Measurements from ENCODE around the gene DLG3.

- no peak for TF ChIP-seq POLR2A (IDR thresholded peaks at IDR 0.05)
- TF ChIP-seq, protein P1, sequence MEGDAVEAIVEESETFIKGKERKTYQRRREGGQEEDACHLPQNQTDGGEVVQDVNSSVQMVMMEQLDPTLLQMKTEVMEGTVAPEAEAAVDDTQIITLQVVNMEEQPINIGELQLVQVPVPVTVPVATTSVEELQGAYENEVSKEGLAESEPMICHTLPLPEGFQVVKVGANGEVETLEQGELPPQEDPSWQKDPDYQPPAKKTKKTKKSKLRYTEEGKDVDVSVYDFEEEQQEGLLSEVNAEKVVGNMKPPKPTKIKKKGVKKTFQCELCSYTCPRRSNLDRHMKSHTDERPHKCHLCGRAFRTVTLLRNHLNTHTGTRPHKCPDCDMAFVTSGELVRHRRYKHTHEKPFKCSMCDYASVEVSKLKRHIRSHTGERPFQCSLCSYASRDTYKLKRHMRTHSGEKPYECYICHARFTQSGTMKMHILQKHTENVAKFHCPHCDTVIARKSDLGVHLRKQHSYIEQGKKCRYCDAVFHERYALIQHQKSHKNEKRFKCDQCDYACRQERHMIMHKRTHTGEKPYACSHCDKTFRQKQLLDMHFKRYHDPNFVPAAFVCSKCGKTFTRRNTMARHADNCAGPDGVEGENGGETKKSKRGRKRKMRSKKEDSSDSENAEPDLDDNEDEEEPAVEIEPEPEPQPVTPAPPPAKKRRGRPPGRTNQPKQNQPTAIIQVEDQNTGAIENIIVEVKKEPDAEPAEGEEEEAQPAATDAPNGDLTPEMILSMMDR (IDR thresholded peaks at IDR 0.05 in 4 of 5, conservative IDR thresholded peaks at IDR 0.05 in 1 of 5), result no peak
These were observed 5.6 kb upstream of the DLG3 start for GRCh38 chrX:70439016-70439415.
